Astrocyte (in vitro differentiated cells and primary cell): Measurements from ENCODE around the gene MXD1. TPM values are rescaled to one million over a fixed set of nuclear protein-coding genes. Genes with fewer than 3 reads are reported as not detected.

Source experiments
- DNase-seq: peaks from one replicate; pipeline ENCODE4 v3.0.0-alpha.2; 2010; ENCODE audit warnings: low read depth
- FAIRE-seq: peaks from 2 replicates; lab custom pipeline; 2011; peaks lifted over from hg19 to GRCh38; lab: Jason Lieb, UNC
- H2AFZ ChIP-seq: 2 replicates; pipeline ENCODE4 v1.6.0; 2012; ENCODE audit warnings: low read depth, low read length, inconsistent platforms
- H3K27ac ChIP-seq: 2 replicates; pipeline ENCODE4 v1.5.1; 2011; ENCODE audit warnings: low read depth, low read length, inconsistent platforms
- H3K27me3 ChIP-seq: 2 replicates; pipeline ENCODE4 v1.6.0; 2011; ENCODE audit warnings: low read length, inconsistent platforms; ENCODE audit not compliant: insufficient read depth
- H3K36me3 ChIP-seq: 2 replicates; pipeline ENCODE4 v1.5.1; 2011; ENCODE audit warnings: low read length, inconsistent platforms; ENCODE audit not compliant: insufficient read depth
- H3K4me1 ChIP-seq: 2 replicates; pipeline ENCODE4 v1.5.1; 2011; ENCODE audit warnings: low read length, inconsistent platforms; ENCODE audit not compliant: insufficient read depth
- H3K4me2 ChIP-seq: 2 replicates; pipeline ENCODE4 v1.6.0; 2012; ENCODE audit warnings: low read length, inconsistent platforms
- H3K4me3 ChIP-seq: 2 replicates; pipeline ENCODE4 v1.5.1; 2011; ENCODE audit warnings: low read depth, mild to moderate bottlenecking, low read length, inconsistent platforms; ENCODE audit not compliant: insufficient read depth
- H3K79me2 ChIP-seq: 2 replicates; pipeline ENCODE4 v1.6.0; 2012; ENCODE audit warnings: mild to moderate bottlenecking, low read length, inconsistent platforms; ENCODE audit not compliant: insufficient read depth
- H3K9ac ChIP-seq: 2 replicates; pipeline ENCODE4 v1.6.0; 2012; ENCODE audit warnings: mild to moderate bottlenecking, low read length, inconsistent platforms
- H3K9me3 ChIP-seq: 2 replicates; pipeline ENCODE4 v1.5.1; 2012; ENCODE audit warnings: low read depth, mild to moderate bottlenecking, low read length, inconsistent platforms; ENCODE audit not compliant: insufficient read depth
- H4K20me1 ChIP-seq: 2 replicates; pipeline ENCODE4 v1.6.0; 2012; ENCODE audit warnings: low read length, inconsistent platforms; ENCODE audit not compliant: insufficient read depth
- H3K27ac Mint-ChIP-seq: one replicate; pipeline ENCODE4 v1.8.0; 2021; ENCODE audit warnings: mild to moderate bottlenecking, mixed read lengths; ENCODE audit not compliant: unreplicated experiment
- H3K27me3 Mint-ChIP-seq: one replicate; pipeline ENCODE4 v1.8.0; 2021; ENCODE audit warnings: low read depth, mixed read lengths; ENCODE audit not compliant: unreplicated experiment
- H3K36me3 Mint-ChIP-seq: one replicate; pipeline ENCODE4 v1.8.0; 2021; ENCODE audit warnings: low read depth, mixed read lengths; ENCODE audit not compliant: unreplicated experiment
- H3K4me1 Mint-ChIP-seq: one replicate; pipeline ENCODE4 v1.8.0; 2021; ENCODE audit warnings: low read depth, mixed read lengths; ENCODE audit not compliant: unreplicated experiment
- H3K4me3 Mint-ChIP-seq: one replicate; pipeline ENCODE4 v1.8.0; 2021; ENCODE audit warnings: mild to moderate bottlenecking, moderate library complexity, mixed read lengths; ENCODE audit not compliant: unreplicated experiment
- H3K9me3 Mint-ChIP-seq: one replicate; pipeline ENCODE4 v1.8.0; 2021; ENCODE audit warnings: mild to moderate bottlenecking, mixed read lengths; ENCODE audit not compliant: unreplicated experiment
- CTCF ChIP-seq: IDR thresholded peaks from 2 replicates; pipeline ENCODE4 v1.5.1; 2011; ENCODE audit warnings: low read depth, mild to moderate bottlenecking, inconsistent platforms, low read length, moderate library complexity; ENCODE audit not compliant: insufficient read depth
- EZH2 ChIP-seq: IDR thresholded peaks from 2 replicates; pipeline ENCODE4 v1.6.1; 2012; ENCODE audit warnings: mild to moderate bottlenecking, low read length, inconsistent platforms; ENCODE audit not compliant: insufficient read depth
- total RNA-seq: library from RNA; stranded (reverse); gene quantifications from 2 replicates; pipeline ENCODE4 v1.2.1, GENCODE V29; 2021

MXD1 gene
- total RNA-seq, 1 donor from 2014 or later, result 29.2 TPM

GRCh38 chr2:69918401-69918800 is 3.5 kb downstream of the MXD1 start:
- H3K9me3 ChIP-seq, result no peaks in the 10 kb centered on the region
- H3K36me3 ChIP-seq, result peaks cover 3% of the 10 kb centered on the region
- H3K79me2 ChIP-seq, result peaks cover 31% of the 10 kb centered on the region
- H3K4me3 ChIP-seq, result no peak overlapping the region
- peak overlapping the region; percentile 94 for H3K27ac Mint-ChIP-seq
- peaks cover 20% of the 10 kb centered on the region for H3K4me1 Mint-ChIP-seq
- FAIRE-seq (no peak), DNase-seq (no peak)
- TF ChIP-seq EZH2 (no peak), CTCF (no peak)
- no peaks in the 10 kb centered on the region for H3K27me3 Mint-ChIP-seq
- H3K4me2 ChIP-seq, result peak overlapping the region; percentile 91
- no peaks in the 10 kb centered on the region for H3K9me3 Mint-ChIP-seq
- H3K27me3 ChIP-seq, result no peaks in the 10 kb centered on the region
- H3K27ac ChIP-seq, result peak overlapping the region; percentile 74
- H3K36me3 Mint-ChIP-seq, result peaks cover 10% of the 10 kb centered on the region
- H3K4me3 Mint-ChIP-seq, result peak overlapping the region; percentile 88
- peak overlapping the region; percentile 52 for H3K9ac ChIP-seq
- H2AFZ ChIP-seq, result no peak overlapping the region
- peaks cover 19% of the 10 kb centered on the region for H3K4me1 ChIP-seq
- no peaks in the 10 kb centered on the region for H4K20me1 ChIP-seq

DNA sequence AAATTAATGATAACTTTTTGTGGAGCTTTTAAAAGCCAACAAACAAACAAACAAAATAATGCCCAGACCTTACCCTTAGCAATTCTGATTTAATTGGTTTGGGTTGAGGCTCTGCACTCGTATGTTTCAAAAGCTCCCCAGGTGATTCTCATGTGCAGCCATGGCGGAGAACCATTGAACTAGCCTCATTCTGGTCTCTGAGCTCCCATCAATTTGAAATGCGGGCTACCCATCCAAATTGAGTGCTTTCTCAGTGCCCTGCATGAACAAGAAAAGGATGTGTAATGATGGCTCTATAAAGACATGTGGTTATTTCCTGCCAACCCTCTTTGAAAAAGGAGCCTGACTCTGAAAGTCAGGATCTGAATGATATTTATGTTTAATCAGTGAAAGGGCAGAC is 8.2 kb downstream of the MXD1 start:
- FAIRE-seq (no peak), DNase-seq (no peak)
- Mint-ChIP-seq H3K36me3 (peaks cover 12% of the 10 kb centered on the region), H3K27me3 (no peaks in the 10 kb centered on the region), H3K4me3 (no peak overlapping the region), H3K27ac (no peak overlapping the region), H3K4me1 (peaks cover 13% of the 10 kb centered on the region), H3K9me3 (no peaks in the 10 kb centered on the region)
- peaks cover 8% of the 10 kb centered on the region for H3K79me2 ChIP-seq
- no peaks in the 10 kb centered on the region for H3K27me3 ChIP-seq
- H3K4me3 ChIP-seq, result no peak overlapping the region
- no peak overlapping the region for H2AFZ ChIP-seq
- peaks cover 16% of the 10 kb centered on the region for H3K36me3 ChIP-seq
- H3K9ac ChIP-seq, result no peak overlapping the region
- H4K20me1 ChIP-seq, result no peaks in the 10 kb centered on the region
- H3K4me1 ChIP-seq, result peaks cover 5% of the 10 kb centered on the region
- no peak for TF ChIP-seq EZH2
- no peak for TF ChIP-seq CTCF
- H3K4me2 ChIP-seq, result no peak overlapping the region
- H3K27ac ChIP-seq, result no peak overlapping the region
- H3K9me3 ChIP-seq, result no peaks in the 10 kb centered on the region

DNA sequence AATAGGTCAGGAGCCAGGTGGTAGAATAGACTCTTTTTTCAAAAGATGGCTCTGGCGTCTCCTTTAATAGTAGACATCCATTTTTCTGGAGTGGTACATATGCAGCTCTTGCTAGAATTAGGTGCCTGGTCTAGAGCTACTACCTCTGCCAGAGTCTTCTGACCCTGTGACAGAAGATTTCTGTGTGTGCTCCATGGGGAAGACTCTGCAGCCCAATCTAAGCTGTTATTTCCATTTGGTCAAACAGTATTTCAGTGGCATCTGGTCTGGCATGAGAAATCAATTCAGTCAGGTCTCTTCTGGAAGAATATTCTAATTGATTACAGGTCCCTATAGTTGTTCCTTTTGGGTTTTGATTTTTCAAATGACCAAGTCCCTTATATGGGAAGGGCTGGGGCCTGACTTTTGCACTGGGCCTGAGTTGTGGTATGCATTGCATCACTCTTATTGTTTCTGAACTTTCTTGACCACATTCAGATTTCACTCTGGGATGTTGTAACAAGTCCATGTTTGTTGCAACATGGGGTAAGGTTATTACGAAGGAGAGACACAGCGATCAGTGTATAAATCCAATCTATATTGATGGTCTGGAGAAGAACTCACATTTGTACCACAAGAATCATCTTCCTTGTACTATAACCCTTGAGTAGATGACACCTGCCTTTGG is 12.1 kb downstream of the MXD1 start:
- H3K27me3 Mint-ChIP-seq, result no peaks in the 10 kb centered on the region
- FAIRE-seq, result peak; percentile 73

More for the DNA sequence above, 12.1 kb downstream of the MXD1 start:
- H3K27me3 ChIP-seq, result no peaks in the 10 kb centered on the region
- peaks cover 13% of the 10 kb centered on the region for H3K36me3 Mint-ChIP-seq
- peaks cover 11% of the 10 kb centered on the region for H3K4me1 Mint-ChIP-seq
- no peaks in the 10 kb centered on the region for H3K9me3 ChIP-seq
- no peak for DNase-seq
- peaks cover 4% of the 10 kb centered on the region for H3K79me2 ChIP-seq
- H3K4me2 ChIP-seq, result no peak overlapping the region
- no peak overlapping the region for H2AFZ ChIP-seq
- H3K4me1 ChIP-seq, result no peaks in the 10 kb centered on the region
- H3K27ac ChIP-seq, result no peak overlapping the region
- H4K20me1 ChIP-seq, result no peaks in the 10 kb centered on the region
- peaks cover 16% of the 10 kb centered on the region for H3K36me3 ChIP-seq
- H3K27ac Mint-ChIP-seq, result peak overlapping the region; percentile 44
- no peak overlapping the region for H3K9ac ChIP-seq
- peak overlapping the region; percentile 17 for H3K4me3 Mint-ChIP-seq
- TF ChIP-seq CTCF, result no peak
- TF ChIP-seq EZH2, result no peak
- H3K4me3 ChIP-seq, result no peak overlapping the region
- no peaks in the 10 kb centered on the region for H3K9me3 Mint-ChIP-seq
